IMR-90 (cell line): ENCODE data around the gene SMARCA5. TPM values are rescaled to one million over a fixed set of nuclear protein-coding genes. Genes with fewer than 3 reads are reported as not detected.

Experiments
- ATAC-seq: fragments of 200-7000 bp; cut with Tn5 transposase; 2 replicates; pipeline ENCODE4 v1.9.1; 2020; ENCODE audit warnings: low read depth, mild to moderate bottlenecking, moderate library complexity
- BruUV-seq: library from RNA; stranded (reverse); fragments of 400-500 nt; replicated peaks from 2 replicates; lab custom pipeline; 2021; lab: Mats Ljungman, UMichigan
- CTCF ChIA-PET: fragments of 300-600 bp; formaldehyde crosslinking; extraction: SDS; loops from one replicate; lab custom pipeline; 2021; ENCODE audit warnings: antibody characterized with exemption; lab: Yijun Ruan, JAX
- POLR2A ChIA-PET: fragments of 300-600 bp; sonication (Branson Sonifier 250); formaldehyde crosslinking; loops from one replicate; lab custom pipeline; 2022; ENCODE audit warnings: antibody characterized with exemption; ENCODE audit not compliant: unreplicated experiment; lab: Charles Lee
- DNase-seq: peaks from one replicate; pipeline ENCODE4 v3.0.0; 2013
- H2AFZ ChIP-seq: replicated peaks from 2 replicates; pipeline ENCODE3; 2013; ENCODE audit warnings: low read length, mild to moderate bottlenecking; ENCODE audit not compliant: poor library complexity
- H2AK5ac ChIP-seq: 2 replicates; pipeline ENCODE4 v1.6.1; 2013; ENCODE audit warnings: low read depth, low read length, inconsistent platforms
- H2AK9ac ChIP-seq: replicated peaks from 2 replicates; pipeline ENCODE3; 2013; ENCODE audit warnings: mild to moderate bottlenecking, low read depth, low read length, moderate library complexity; ENCODE audit not compliant: poor library complexity
- H2BK120ac ChIP-seq: 2 replicates; pipeline ENCODE4 v1.6.1; 2013; ENCODE audit warnings: low read depth, low read length, inconsistent platforms
- H2BK15ac ChIP-seq: 3 replicates; pipeline ENCODE4 v1.6.1; 2013; ENCODE audit warnings: low read depth, low read length, inconsistent platforms
- H2BK20ac ChIP-seq: 2 replicates; pipeline ENCODE4 v1.6.1; 2013; ENCODE audit warnings: low read depth, mild to moderate bottlenecking, inconsistent platforms, low read length, moderate library complexity
- H2BK5ac ChIP-seq: 2 replicates; pipeline ENCODE4 v1.6.1; 2013; ENCODE audit warnings: mild to moderate bottlenecking, low read depth, low read length, inconsistent platforms; ENCODE audit not compliant: poor library complexity, severe bottlenecking
- H3K14ac ChIP-seq: replicated peaks from 2 replicates; pipeline ENCODE4 v1.6.1; 2013; ENCODE audit warnings: low read depth, low read length, inconsistent platforms
- H3K18ac ChIP-seq: 2 replicates; pipeline ENCODE4 v1.6.1; 2013; ENCODE audit warnings: low read depth, low read length, control low read depth
- H3K23ac ChIP-seq: 2 replicates; pipeline ENCODE4 v1.6.1; 2013; ENCODE audit warnings: low read depth, low read length, inconsistent platforms
- H3K27ac ChIP-seq: 2 replicates; pipeline ENCODE4 v1.5.1; 2013; ENCODE audit warnings: mild to moderate bottlenecking, control low read depth, low read length; ENCODE audit not compliant: insufficient read depth
- H3K27me3 ChIP-seq: 2 replicates; pipeline ENCODE4 v1.6.1; 2013; ENCODE audit warnings: low read length; ENCODE audit not compliant: control insufficient read depth, insufficient read depth
- H3K36me3 ChIP-seq: 2 replicates; pipeline ENCODE4 v1.6.1; 2013; ENCODE audit warnings: low read length, mixed read lengths; ENCODE audit not compliant: control insufficient read depth, insufficient read depth
- H3K4ac ChIP-seq: 2 replicates; pipeline ENCODE4 v1.6.1; 2013; ENCODE audit warnings: low read depth, low read length, inconsistent platforms
- H3K4me1 ChIP-seq: 2 replicates; pipeline ENCODE4 v1.6.1; 2013; ENCODE audit warnings: low read length, mixed read lengths; ENCODE audit not compliant: control insufficient read depth, insufficient read depth
- H3K4me2 ChIP-seq: 2 replicates; pipeline ENCODE4 v1.6.1; 2013; ENCODE audit warnings: low read depth, mild to moderate bottlenecking, control low read depth, low read length, moderate library complexity
- H3K4me3 ChIP-seq: 2 replicates; pipeline ENCODE4 v1.5.1; 2013; ENCODE audit warnings: low read depth, mild to moderate bottlenecking, control low read depth, low read length, moderate library complexity; ENCODE audit not compliant: insufficient read depth
- H3K56ac ChIP-seq: 2 replicates; pipeline ENCODE4 v1.6.1; 2013; ENCODE audit warnings: low read length, inconsistent platforms; ENCODE audit not compliant: insufficient read depth; ENCODE audit errors: extremely low read depth
- H3K79me1 ChIP-seq, 2 experiments: 2 replicates each; pipeline ENCODE4 v1.6.1; 2013; ENCODE audit warnings: low read length in 2 of 2, inconsistent platforms in 1 of 2, low read depth in 1 of 2
- H3K9ac ChIP-seq: 2 replicates; pipeline ENCODE4 v1.6.1; 2013; ENCODE audit warnings: low read depth, low read length, control low read depth
- H3K9me1 ChIP-seq: 2 replicates; pipeline ENCODE4 v1.6.1; 2013; ENCODE audit warnings: low read length, inconsistent platforms; ENCODE audit not compliant: insufficient read depth
- H3K9me3 ChIP-seq: 2 replicates; pipeline ENCODE4 v1.6.1; 2013; ENCODE audit warnings: low read length; ENCODE audit not compliant: control insufficient read depth, insufficient read depth
- H4K20me1 ChIP-seq: 2 replicates; pipeline ENCODE4 v1.6.1; 2013; ENCODE audit warnings: low read length, inconsistent platforms; ENCODE audit not compliant: insufficient read depth
- H4K5ac ChIP-seq: 2 replicates; pipeline ENCODE4 v1.6.1; 2013; ENCODE audit warnings: mild to moderate bottlenecking, low read depth, low read length, control low read depth
- H4K8ac ChIP-seq, 2 experiments: 2 replicates each; pipeline ENCODE4 v1.6.1; 2013; ENCODE audit warnings: low read depth in 2 of 2, low read length in 2 of 2, control low read depth in 1 of 2, inconsistent platforms in 1 of 2
- H4K91ac ChIP-seq: 2 replicates; pipeline ENCODE4 v1.6.1; 2013; ENCODE audit warnings: low read depth, low read length, inconsistent platforms; ENCODE audit not compliant: insufficient read depth
- CEBPB ChIP-seq: IDR thresholded peaks from 2 replicates; pipeline ENCODE4 v1.6.1; 2012; ENCODE audit warnings: low read depth, low read length, improper control_type of control experiment
- MAZ ChIP-seq: IDR thresholded peaks from 2 replicates; pipeline ENCODE4 v1.6.1; 2012; ENCODE audit warnings: low read depth, mild to moderate bottlenecking, low read length, improper control_type of control experiment, moderate library complexity, borderline replicate concordance
- RCOR1 ChIP-seq: IDR thresholded peaks from 2 replicates; pipeline ENCODE4 v1.6.1; 2012; ENCODE audit warnings: mild to moderate bottlenecking, low read length, improper control_type of control experiment; ENCODE audit not compliant: insufficient replicate concordance
- RFX5 ChIP-seq: IDR thresholded peaks from 2 replicates; pipeline ENCODE4 v1.8.0; 2012; ENCODE audit warnings: low read depth, mild to moderate bottlenecking, low read length, moderate library complexity
- WGBS, 2 experiments: methylation state at CpG; one replicate each; pipeline versions ENCODE4 v1.1.5 to v1.1.7; 2013; ENCODE audit warnings: missing lambda C conversion rate in 2 of 2; ENCODE audit not compliant: insufficient read length in 1 of 2; ENCODE audit errors: extremely low coverage in 2 of 2; 5-methylcytosine and 5-hydroxymethylcytosine counted together
- dilution Hi-C: fragments of 300-500 bp; cut with HindIII; formaldehyde crosslinking; loops from one replicate; pipeline ENCODE4 v1.14.3; 2018; ENCODE audit warnings: low sequenced_read_pairs; ENCODE audit not compliant: unreplicated experiment
- in situ Hi-C: fragments of 300-500 bp; cut with MboI; formaldehyde crosslinking; loops from 3 replicates; pipeline ENCODE4 v1.14.3; 2019; ENCODE audit warnings: low sequenced_read_pairs, inconsistent platforms, mixed read lengths
- intact Hi-C: fragments of 100-400 bp; cut with micrococcal nuclease; formaldehyde crosslinking; loops from 2 replicates; pipeline ENCODE4 v1.10.0; 2022
- polyA plus RNA-seq, 3 experiments: library from polyadenylated mRNA; depleted of rRNA; stranded (reverse); fragments of >200 nt; gene quantifications; 2 replicates each; pipeline ENCODE4 v1.2.3, GENCODE V29; 2012; ENCODE audit warnings: low replicate concordance in 1 of 3
- total RNA-seq: library from RNA; depleted of rRNA; stranded (reverse); fragments of >200 nt; gene quantifications from 2 replicates; pipeline ENCODE4 v1.2.3, GENCODE V29; 2012

Gene SMARCA5
- total and polyA plus RNA-seq, 2 of the 4 experiments (the other 2 are of a cell fraction): 11.5 to 14.7 TPM

DNA sequence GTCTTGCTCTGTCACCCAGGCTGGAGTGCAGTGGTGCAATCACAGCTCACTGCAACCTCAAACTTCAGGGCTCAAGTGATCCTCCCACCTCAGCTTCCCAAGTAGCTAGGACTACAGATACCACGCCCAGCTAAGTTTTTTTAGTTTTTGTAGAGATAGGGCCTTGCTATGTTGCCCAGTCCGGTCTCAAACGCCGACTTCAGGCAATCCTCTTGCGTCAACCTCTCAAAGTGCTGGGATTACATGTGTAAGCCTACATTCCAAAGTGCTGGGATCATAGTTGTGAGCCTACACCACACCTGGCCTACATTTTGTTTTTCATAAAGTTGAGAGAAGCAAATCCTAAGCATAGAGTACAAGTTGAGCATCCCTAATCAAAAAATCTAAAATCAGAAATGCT lies 42.2 kb downstream of the SMARCA5 start:
- DNase-seq: peak; percentile 5
- no peak overlapping the region for H2AFZ ChIP-seq
- H2BK20ac ChIP-seq: no peak overlapping the region
- TF ChIP-seq CEBPB: no peak
- TF ChIP-seq RFX5: no peak
- TF ChIP-seq MAZ: no peak
- TF ChIP-seq RCOR1: no peak
- dilution Hi-C loops (no loop called here), intact Hi-C loops (no loop called here), in situ Hi-C loops (no loop called here)
- H3K79me1 ChIP-seq: 0 out of 4 replicates have a peak, but pooled peaks cover under 1 to 3% of the 10 kb centered on the region in 2 experiments
- H4K91ac ChIP-seq: no peak overlapping the region
- 100% methylated on average over 1 of the region's 5 CpGs; no CpG with 5 or more reads in 1 of the 2 experiments for WGBS, 2 experiments
- no peak overlapping the region for H3K14ac ChIP-seq
- H3K9ac ChIP-seq: no peak overlapping the region
- no peak overlapping the region for H3K18ac ChIP-seq
- no peak overlapping the region for H2BK15ac ChIP-seq
- H3K9me1 ChIP-seq: peaks cover 5% of the 10 kb centered on the region
- CTCF ChIA-PET: interaction anchor here (0.6 kb wide), 1 partner anchor 196 kb away, joined by 3 read pairs; no protein-coding TSS in a partner anchor
- H3K27ac ChIP-seq: no peak overlapping the region
- POLR2A ChIA-PET: no interaction called here
- H2AK9ac ChIP-seq: no peak overlapping the region
- H4K20me1 ChIP-seq: no peaks in the 10 kb centered on the region
- H2AK5ac ChIP-seq: no peak overlapping the region
- ATAC-seq: no peak
- H3K23ac ChIP-seq: no peak overlapping the region
- no peaks in the 10 kb centered on the region for H3K4me1 ChIP-seq
- H2BK120ac ChIP-seq: no peak overlapping the region
- BruUV-seq: no TSS peak
- H3K4me3 ChIP-seq: no peak overlapping the region
- no peak overlapping the region for H4K8ac ChIP-seq
- no peaks in the 10 kb centered on the region for H3K9me3 ChIP-seq
- H3K36me3 ChIP-seq: peaks cover 7% of the 10 kb centered on the region
- H3K4ac ChIP-seq: no peak overlapping the region
- no peaks in the 10 kb centered on the region for H3K27me3 ChIP-seq
- H3K4me2 ChIP-seq: no peak overlapping the region
- no peak overlapping the region for H2BK5ac ChIP-seq
- no peak overlapping the region for H4K5ac ChIP-seq
- H3K56ac ChIP-seq: no peak overlapping the region
